ENCODE measurements around the gene IL25.

IL25 gene

GRCh38 chr14:23408307-23408630, 35.7 kb downstream of the IL25 start:
- no peaks in the 10 kb centered on the region for H3K36me3 ChIP-seq (ENCODE audit: insufficient read depth, low read length)
- H3K9me3 ChIP-seq (ENCODE audit: low read length): no peaks in the 10 kb centered on the region
- H3K4me2 ChIP-seq (ENCODE audit: low read length): no peak overlapping the region
- no peaks in the 10 kb centered on the region for H3K79me2 ChIP-seq (ENCODE audit: insufficient read depth, low read length)
- no peaks in the 10 kb centered on the region for H4K20me1 ChIP-seq (ENCODE audit: insufficient read depth, low read length)
- no peaks in the 10 kb centered on the region for H3K9me2 ChIP-seq (ENCODE audit: low read depth, low read length)
- H3K27me3 ChIP-seq (ENCODE audit: insufficient read depth, low read length): peaks cover 9% of the 10 kb centered on the region; the same call in 1 of the 2 replicates
- H3K4me3 ChIP-seq (ENCODE audit: low read depth, low read length, poor library complexity, severe bottlenecking): no peak overlapping the region
- TF ChIP-seq CTCF (IDR thresholded peaks at IDR 0.05; ENCODE audit: low read length) (no peak), EZH2 (IDR thresholded peaks at IDR 0.05; ENCODE audit: borderline replicate concordance, low read length) (no peak)
- no peak overlapping the region for H2AFZ ChIP-seq (ENCODE audit: low read length)
- H3K27ac ChIP-seq (ENCODE audit: low read depth, low read length, poor library complexity, severe bottlenecking): no peak overlapping the region
- H3K9ac ChIP-seq (ENCODE audit: low read length): no peak overlapping the region
- H3F3A ChIP-seq (ENCODE audit: insufficient read depth, low read length): no peaks in the 10 kb centered on the region
- H3K4me1 ChIP-seq (ENCODE audit: insufficient read depth, low read length, severe bottlenecking): no peaks in the 10 kb centered on the region

- no peaks in the 10 kb centered on the region for H3K79me2 ChIP-seq (ENCODE audit: insufficient read depth, low read length)
- no peak overlapping the region for H3K4me2 ChIP-seq (ENCODE audit: low read length)
- no peaks in the 10 kb centered on the region for H3K4me1 ChIP-seq (ENCODE audit: insufficient read depth, low read length, severe bottlenecking)
- H3K9me2 ChIP-seq (ENCODE audit: low read depth, low read length): no peaks in the 10 kb centered on the region
- no peak overlapping the region for H3K27ac ChIP-seq (ENCODE audit: low read depth, low read length, poor library complexity, severe bottlenecking)
- H2AFZ ChIP-seq (ENCODE audit: low read length): no peak overlapping the region
- TF ChIP-seq EZH2 (IDR thresholded peaks at IDR 0.05; ENCODE audit: borderline replicate concordance, low read length) (no peak), CTCF (IDR thresholded peaks at IDR 0.05; ENCODE audit: low read length) (no peak)
- H3K27me3 ChIP-seq (ENCODE audit: insufficient read depth, low read length): peaks cover 9% of the 10 kb centered on the region; the same call in 1 of the 2 replicates
- no peaks in the 10 kb centered on the region for H4K20me1 ChIP-seq (ENCODE audit: insufficient read depth, low read length)
- no peaks in the 10 kb centered on the region for H3F3A ChIP-seq (ENCODE audit: insufficient read depth, low read length)
- no peaks in the 10 kb centered on the region for H3K36me3 ChIP-seq (ENCODE audit: insufficient read depth, low read length)
- no peak overlapping the region for H3K4me3 ChIP-seq (ENCODE audit: low read depth, low read length, poor library complexity, severe bottlenecking)
- no peak overlapping the region for H3K9ac ChIP-seq (ENCODE audit: low read length)
- H3K9me3 ChIP-seq (ENCODE audit: low read length): no peaks in the 10 kb centered on the region
Measured at GRCh38 chr14:23409475-23409874, 36.9 kb downstream of the IL25 start.

- Histone ChIP-seq H4K20me1 (ENCODE audit: insufficient read depth, low read length) (no peaks in the 10 kb centered on the region), H3K79me2 (ENCODE audit: insufficient read depth, low read length) (no peaks in the 10 kb centered on the region), H3K9ac (ENCODE audit: low read length) (no peak overlapping the region), H3K9me2 (ENCODE audit: low read depth, low read length) (no peaks in the 10 kb centered on the region), H3K27ac (ENCODE audit: low read depth, low read length, poor library complexity, severe bottlenecking) (no peak overlapping the region), H3K9me3 (ENCODE audit: low read length) (no peaks in the 10 kb centered on the region), H2AFZ (ENCODE audit: low read length) (no peak overlapping the region), H3K4me2 (ENCODE audit: low read length) (no peak overlapping the region), H3K4me3 (ENCODE audit: low read depth, low read length, poor library complexity, severe bottlenecking) (no peak overlapping the region), H3K36me3 (ENCODE audit: insufficient read depth, low read length) (no peaks in the 10 kb centered on the region), H3K27me3 (ENCODE audit: insufficient read depth, low read length) (peaks cover 9% of the 10 kb centered on the region; the same call in 1 of the 2 replicates), H3K4me1 (ENCODE audit: insufficient read depth, low read length, severe bottlenecking) (no peaks in the 10 kb centered on the region), H3F3A (ENCODE audit: insufficient read depth, low read length) (no peaks in the 10 kb centered on the region)
- TF ChIP-seq CTCF (IDR thresholded peaks at IDR 0.05; ENCODE audit: low read length) (no peak), EZH2 (IDR thresholded peaks at IDR 0.05; ENCODE audit: borderline replicate concordance, low read length) (no peak)
Measured at GRCh38 chr14:23409966-23410635, 37.5 kb downstream of the IL25 start.

Data from OCI-LY1 (cell line).